NCI-H460 (cell line): Measurements from ENCODE around the gene KCNMB2. TPM values are rescaled to one million over a fixed set of nuclear protein-coding genes. Genes with fewer than 3 reads are reported as not detected.
"Not testable (repeated sequence)": the region's sequence is repeated elsewhere in the genome, so short reads cannot be mapped to it uniquely, and the experiment has no call there.

ENCODE experiments used
- DNase-seq: peaks from one replicate; pipeline ENCODE4 v3.0.0-alpha.2; 2016; ENCODE audit warnings: low read depth; ENCODE audit errors: extremely low read depth
- total RNA-seq: library from RNA; depleted of rRNA; stranded (reverse); fragments of >200 nt; shearing (Covaris generic); gene quantifications from 2 replicates; pipeline ENCODE4 v1.2.3, GENCODE V29; 2014

KCNMB2 gene
- total RNA-seq, 1 experiment from 2014 or later = 0.50 TPM

GRCh38 chr3:178847190-178847589 is 311.0 kb downstream of the KCNMB2 start:
- DNase-seq = no peak

GRCh38 chr3:178849199-178849910 is 313.1 kb downstream of the KCNMB2 start:
- DNase-seq = no peak

GRCh38 chr3:178850450-178851190 is 314.4 kb downstream of the KCNMB2 start:
- DNase-seq = no peak

GRCh38 chr3:178851564-178851963 is 315.3 kb downstream of the KCNMB2 start:
- no peak for DNase-seq

- DNase-seq = no peak
Observed at GRCh38 chr3:178856804-178857203, 320.6 kb downstream of the KCNMB2 start.

GRCh38 chr3:178859386-178859785 is 323.1 kb downstream of the KCNMB2 start:
- no peak for DNase-seq

GRCh38 chr3:178859900-178860436 is 323.7 kb downstream of the KCNMB2 start:
- DNase-seq = not testable (repeated sequence)

GRCh38 chr3:178868681-178869080 is 332.4 kb downstream of the KCNMB2 start:
- no peak for DNase-seq

- no peak for DNase-seq
Observed at GRCh38 chr3:178870085-178870484, 333.8 kb downstream of the KCNMB2 start.

GRCh38 chr3:178875157-178875556 is 338.9 kb downstream of the KCNMB2 start:
- no peak for DNase-seq

- DNase-seq = no peak
Observed at GRCh38 chr3:178875836-178876235, 339.6 kb downstream of the KCNMB2 start.

- no peak for DNase-seq
Observed at GRCh38 chr3:178880274-178880673, 344.0 kb downstream of the KCNMB2 start.
